Panc1 (cell line): Measurements from ENCODE around the gene ARID5B. TPM values are rescaled to one million over a fixed set of nuclear protein-coding genes. Genes with fewer than 3 reads are reported as not detected.

Experiments
- ATAC-seq: fragments of 200-7000 bp; cut with Tn5 transposase; 2 replicates; pipeline ENCODE4 v1.9.1; 2020; ENCODE audit warnings: mild to moderate bottlenecking, moderate library complexity
- BruUV-seq: library from RNA; stranded (reverse); fragments of 400-500 nt; replicated peaks from 2 replicates; lab custom pipeline; 2021; lab: Mats Ljungman, UMichigan
- CTCF ChIA-PET: fragments of 300-600 bp; sonication (Branson Sonifier 250); formaldehyde crosslinking; loops from one replicate; lab custom pipeline; 2022; ENCODE audit warnings: antibody characterized with exemption; lab: Charles Lee
- POLR2A ChIA-PET: fragments of 300-600 bp; sonication (Branson Sonifier 250); formaldehyde crosslinking; loops from one replicate; lab custom pipeline; 2022; ENCODE audit warnings: antibody characterized with exemption; lab: Charles Lee
- DNase-seq: peaks from one replicate; pipeline ENCODE4 v3.0.0-alpha.2; 2010; ENCODE audit warnings: low read depth, low spot score
- H3K27ac ChIP-seq: 2 replicates; pipeline ENCODE4 v1.5.1; 2011; ENCODE audit warnings: mild to moderate bottlenecking, low read length, inconsistent platforms
- H3K27me3 ChIP-seq: fragments of 200-500 bp; sonication (Bioruptor generic); 2 replicates; pipeline ENCODE4 v1.6.0; 2014; ENCODE audit warnings: low read length, inconsistent platforms; ENCODE audit not compliant: control insufficient read depth, insufficient read depth
- H3K36me3 ChIP-seq: fragments of 200-500 bp; sonication (Bioruptor generic); 2 replicates; pipeline ENCODE4 v1.5.1; 2014; ENCODE audit warnings: inconsistent platforms, mild to moderate bottlenecking, low read length, moderate library complexity; ENCODE audit not compliant: control insufficient read depth, insufficient read depth
- H3K4me1 ChIP-seq: 2 replicates; pipeline ENCODE4 v1.5.1; 2011; ENCODE audit warnings: inconsistent platforms, mild to moderate bottlenecking, low read length, moderate library complexity; ENCODE audit not compliant: control insufficient read depth, insufficient read depth
- H3K4me3 ChIP-seq, 2 experiments: 2 replicates each; pipeline ENCODE4 v1.5.1; 2011 to 2012; ENCODE audit warnings: low read depth in 2 of 2, low read length in 2 of 2, mild to moderate bottlenecking in 2 of 2, inconsistent platforms in 1 of 2, moderate library complexity in 1 of 2
- H3K9me3 ChIP-seq: fragments of 200-500 bp; sonication (Bioruptor generic); 2 replicates; pipeline ENCODE4 v1.5.1; 2014; ENCODE audit warnings: low read depth, mild to moderate bottlenecking, inconsistent platforms, low read length, moderate library complexity; ENCODE audit not compliant: control insufficient read depth, insufficient read depth
- CTCF ChIP-seq: fragments of 450-650 bp; IDR thresholded peaks from 2 replicates; pipeline ENCODE4 v1.5.1; 2017; ENCODE audit warnings: mild to moderate bottlenecking
- POLR2AphosphoS5 ChIP-seq: IDR thresholded peaks from 2 replicates; pipeline ENCODE4 v1.6.1; 2012; ENCODE audit warnings: mild to moderate bottlenecking, low read depth, low read length, moderate library complexity
- REST ChIP-seq, 2 experiments: IDR thresholded peaks; 2 replicates each; pipeline ENCODE4 v1.6.1; 2011 to 2012; ENCODE audit warnings: low read depth in 2 of 2, control low read depth in 1 of 2, low read length in 1 of 2, mild to moderate bottlenecking in 1 of 2, moderate library complexity in 1 of 2; ENCODE audit not compliant: insufficient read depth in 1 of 2
- SIN3A ChIP-seq: IDR thresholded peaks from 2 replicates; pipeline ENCODE4 v1.6.1; 2012; ENCODE audit warnings: low read depth, mild to moderate bottlenecking, low read length, moderate library complexity, borderline replicate concordance; ENCODE audit not compliant: insufficient read depth
- TCF7L2 ChIP-seq: IDR thresholded peaks from 2 replicates; pipeline ENCODE4 v1.6.1; 2011; ENCODE audit warnings: mild to moderate bottlenecking, low read depth, low read length, inconsistent platforms
- in situ Hi-C: cut with HindIII; loops from 2 replicates; pipeline ENCODE4 v1.10.0; 2016; ENCODE audit warnings: low sequenced_read_pairs, low pct_unique_long_range_greater_than_20kb
- intact Hi-C: fragments of 100-400 bp; cut with micrococcal nuclease; formaldehyde crosslinking; loops from one replicate; pipeline ENCODE4 v1.10.0; 2022; ENCODE audit not compliant: unreplicated experiment
- total RNA-seq: library from RNA; stranded (reverse); gene quantifications from one replicate; pipeline ENCODE4 v1.2.1, GENCODE V29; 2021; ENCODE audit not compliant: unreplicated experiment

The ARID5B gene
- total RNA-seq, 1 experiment from 2014 or later, result 22.7 TPM

GRCh38 chr10:62000037-62000603 lies 98.6 kb downstream of the ARID5B start:
- POLR2A ChIA-PET, result no interaction called here

GRCh38 chr10:62000726-62001125 lies 99.2 kb downstream of the ARID5B start:
- no peaks in the 10 kb centered on the region for H3K36me3 ChIP-seq
- ATAC-seq, result no peak
- in situ Hi-C loops, result no loop called here
- no peaks in the 10 kb centered on the region for H3K9me3 ChIP-seq
- ChIA-PET POLR2A (no interaction called here), CTCF (no interaction called here)
- no peak overlapping the region; the same call in 1 of the 2 replicates for H3K27ac ChIP-seq
- DNase-seq, result no peak
- H3K27me3 ChIP-seq, result no peaks in the 10 kb centered on the region
- H3K4me1 ChIP-seq, result peaks cover 11% of the 10 kb centered on the region
- no TSS peak for BruUV-seq
- no peak for TF ChIP-seq TCF7L2
- intact Hi-C loops, result no loop called here
- no peak overlapping the region for H3K4me3 ChIP-seq

More at GRCh38 chr10:62000037-62000603, 98.6 kb downstream of the ARID5B start:
- Histone ChIP-seq H3K36me3 (no peaks in the 10 kb centered on the region), H3K4me1 (peaks cover 17% of the 10 kb centered on the region), H3K27ac (no peak overlapping the region), H3K27me3 (no peaks in the 10 kb centered on the region), H3K9me3 (no peaks in the 10 kb centered on the region), H3K4me3 (no peak overlapping the region)
- ATAC-seq, result no peak
- DNase-seq, result no peak
- intact Hi-C loops (no loop called here), in situ Hi-C loops (no loop called here)
- no peak for TF ChIP-seq REST (IDR thresholded peaks at IDR 0.05; ENCODE audit: insufficient read depth in 1 of 2, low read depth in 2 of 2, low read length in 1 of 2)
- no peak for TF ChIP-seq TCF7L2
- no peak for TF ChIP-seq CTCF
- no peak for TF ChIP-seq POLR2AphosphoS5
- CTCF ChIA-PET, result no interaction called here
- no TSS peak for BruUV-seq

GRCh38 chr10:62001898-62002297 lies 100.4 kb downstream of the ARID5B start:
- no peak for ATAC-seq
- intact Hi-C loops, result no loop called here
- POLR2A ChIA-PET, result no interaction called here
- CTCF ChIA-PET, result no interaction called here
- Histone ChIP-seq H3K4me3 (no peak overlapping the region), H3K27me3 (no peaks in the 10 kb centered on the region), H3K9me3 (no peaks in the 10 kb centered on the region), H3K27ac (peak overlapping the region; percentile 17; the same call in 1 of the 2 replicates), H3K4me1 (peaks cover 9% of the 10 kb centered on the region; the same call in 1 of the 2 replicates), H3K36me3 (no peaks in the 10 kb centered on the region)
- in situ Hi-C loops, result no loop called here
- DNase-seq, result no peak
- no TSS peak for BruUV-seq
- TF ChIP-seq CTCF (no peak), SIN3A (no peak), TCF7L2 (no peak), POLR2AphosphoS5 (no peak), REST (IDR thresholded peaks at IDR 0.05; ENCODE audit: insufficient read depth in 1 of 2, low read depth in 2 of 2, low read length in 1 of 2) (no peak)
